Ovary (tissue), 9 donors: Measurements from ENCODE around the gene PDXDC1. TPM values are rescaled to one million over a fixed set of nuclear protein-coding genes. Genes with fewer than 3 reads are reported as not detected.
"Not testable (repeated sequence)": the region's sequence is repeated elsewhere in the genome, so short reads cannot be mapped to it uniquely, and the experiment has no call there.

Source experiments
- DNase-seq, 5 donors: peaks; one replicate each; pipeline ENCODE4 v3.0.0-alpha.2; 2019 to 2020
- H3K27ac ChIP-seq, 2 donors: fragments of 200-600 bp; one replicate each; pipeline versions ENCODE4 v1.5.1 to v1.8.0; 2019 to 2022
- H3K27me3 ChIP-seq: fragments of 200-600 bp; one replicate; pipeline ENCODE4 v1.8.0; 2022
- H3K36me3 ChIP-seq: fragments of 200-600 bp; sonication (generic); one replicate; pipeline ENCODE4 v1.5.1; 2019
- H3K4me1 ChIP-seq: one replicate; pipeline ENCODE4 v1.8.1; 2013; ENCODE audit warnings: mild to moderate bottlenecking, moderate library complexity; ENCODE audit not compliant: insufficient read depth
- H3K4me3 ChIP-seq: fragments of 200-600 bp; sonication (generic); one replicate; pipeline ENCODE4 v1.5.1; 2017
- H3K9me3 ChIP-seq, 2 donors: fragments of 200-600 bp in 1 of 2; sonication (generic) in 1 of 2; one replicate each; pipeline versions ENCODE4 v1.5.1 to v1.8.1; 2013 to 2019; ENCODE audit warnings: mild to moderate bottlenecking in 1 of 2, moderate library complexity in 1 of 2
- CTCF ChIP-seq, 3 donors: fragments of 450-650 bp in 2 of 3; fragments of 200-600 bp in 1 of 3; IDR thresholded peaks; one replicate each; pipeline versions ENCODE4 v1.5.1 to v1.8.0; 2016 to 2022; ENCODE audit warnings: antibody characterized with exemption in 3 of 3, mild to moderate bottlenecking in 1 of 3
- EP300 ChIP-seq: sonication (generic); formaldehyde crosslinking; IDR thresholded peaks from one replicate; pipeline ENCODE4 v1.6.1; 2017; ENCODE audit warnings: antibody characterized with exemption
- POLR2A ChIP-seq: fragments of 450-650 bp; IDR thresholded peaks from one replicate; pipeline ENCODE4 v1.6.1; 2017; ENCODE audit warnings: antibody characterized with exemption, mild to moderate bottlenecking, moderate library complexity
- WGBS, 3 donors: extraction: QIAGEN DNeasy Blood & Tissue Kit in 1 of 3; methylation state at CpG; one replicate each; pipeline versions ENCODE4 v1.1.5 to v1.1.7; 2013 to 2017; 5-methylcytosine and 5-hydroxymethylcytosine counted together
- intact Hi-C, 4 donors: fragments of 100-400 bp; cut with DNase I; formaldehyde crosslinking; loops; one replicate each; pipeline versions ENCODE4 v1.11.0 to v1.15.1; 2022 to 2023
- polyA plus RNA-seq, 2 donors: library from polyadenylated mRNA; stranded (reverse); fragments of 200-250 nt in 1 of 2; fragments of 350-450 nt in 1 of 2; fragmentation: Illumina TruSeq in 1 of 2; extraction: RNeasy Lipid Tissue Mini Kit (QIAGEN cat#74804) in 1 of 2; gene quantifications; one replicate each; pipeline ENCODE4 v1.2.3, GENCODE V29; 2013 to 2014
- total RNA-seq, 7 donors: library from RNA; depleted of rRNA in 2 of 7; stranded (reverse); fragments of >200 nt in 2 of 7; fragmentation: NEBNext Ultra II Directional in 3 of 7; extraction: Animal tissue kit (Norgen Biotek cat#: 25700) in 3 of 7; gene quantifications; one replicate each; pipeline versions ENCODE4 v1.1.0 to v1.2.4, GENCODE V29; 2016 to 2023
- donor health status: DM: no; HTN: no; CAD: no; lungs with moderate emphysema.
- donor health status: DM: no; HTN: no; CAD: no.
- donor health status: Bipolar disorder and iron deficiency.
- donor health status: DM: yes; HTN: yes; CAD: no.
- donor health status: DM: no; HTN: no; CAD: no.
- donor health status: DM: yes; HTN: yes; CAD: no.

PDXDC1 gene
- total and polyA plus RNA-seq, 9 donors = 36.9 to 69.3 (median 59.3) TPM

GRCh38 chr16:15057681-15058417 is 83.0 kb downstream of the PDXDC1 start:
- DNase-seq = no peak
- intact Hi-C loops = no loop called here
- Histone ChIP-seq H3K27ac (no peak overlapping the region), H3K4me1 (no peaks in the 10 kb centered on the region), H3K9me3 (no peaks in the 10 kb centered on the region), H3K27me3 (no peaks in the 10 kb centered on the region), H3K36me3 (no peaks in the 10 kb centered on the region), H3K4me3 (no peak overlapping the region)
- no peak for TF ChIP-seq POLR2A
- no peak for TF ChIP-seq CTCF (IDR thresholded peaks at IDR 0.05)
- WGBS, 3 donors = 60 to 73% (median 61%) methylated on average over 7 of the region's 7 CpGs

GRCh38 chr16:15059324-15059723 is 84.5 kb downstream of the PDXDC1 start:
- Histone ChIP-seq H3K27ac (no peak overlapping the region), H3K9me3 (no peaks in the 10 kb centered on the region), H3K36me3 (no peaks in the 10 kb centered on the region), H3K4me1 (no peaks in the 10 kb centered on the region), H3K4me3 (no peak overlapping the region), H3K27me3 (no peaks in the 10 kb centered on the region)
- no peak for DNase-seq
- intact Hi-C loops = no loop called here
- WGBS, 3 donors = 64 to 86% (median 83%) methylated on average over 3 of the region's 3 CpGs
- TF ChIP-seq CTCF (IDR thresholded peaks at IDR 0.05) (no peak), EP300 (no peak)

- 91 to 93% (median 93%) methylated on average over 8 of the region's 8 CpGs for WGBS, 3 donors
- DNase-seq, H3K9me3 ChIP-seq, H3K27ac ChIP-seq, H3K4me1 ChIP-seq, H3K4me3 ChIP-seq, intact Hi-C loops, H3K36me3 ChIP-seq, H3K27me3 ChIP-seq: not testable (repeated sequence)
These were observed 87.4 kb downstream of the PDXDC1 start for GRCh38 chr16:15062085-15062810.

GRCh38 chr16:15065961-15066360 is 91.1 kb downstream of the PDXDC1 start:
- H3K9me3 ChIP-seq, DNase-seq, H3K4me3 ChIP-seq, intact Hi-C loops, H3K27me3 ChIP-seq, H3K27ac ChIP-seq, H3K4me1 ChIP-seq, H3K36me3 ChIP-seq: not testable (repeated sequence)
- WGBS, 3 donors = 87 to 100% (median 88%) methylated on average over 3 to 4 of the region's 4 CpGs

GRCh38 chr16:15066690-15067089 is 91.9 kb downstream of the PDXDC1 start:
- intact Hi-C loops, H3K9me3 ChIP-seq, H3K4me1 ChIP-seq, H3K36me3 ChIP-seq, H3K4me3 ChIP-seq, H3K27ac ChIP-seq, DNase-seq, H3K27me3 ChIP-seq: not testable (repeated sequence)
- 87 to 92% (median 88%) methylated on average over 5 to 8 of the region's 8 CpGs for WGBS, 3 donors

GRCh38 chr16:15071013-15071412 is 96.2 kb downstream of the PDXDC1 start:
- WGBS, 3 donors = 58 to 77% (median 67%) methylated on average over 4 of the region's 4 CpGs
- H3K27ac ChIP-seq, H3K36me3 ChIP-seq, intact Hi-C loops, DNase-seq, H3K9me3 ChIP-seq, H3K4me1 ChIP-seq, H3K27me3 ChIP-seq, H3K4me3 ChIP-seq: not testable (repeated sequence)
